ENCODE measurements around the gene LSM5.

DNA sequence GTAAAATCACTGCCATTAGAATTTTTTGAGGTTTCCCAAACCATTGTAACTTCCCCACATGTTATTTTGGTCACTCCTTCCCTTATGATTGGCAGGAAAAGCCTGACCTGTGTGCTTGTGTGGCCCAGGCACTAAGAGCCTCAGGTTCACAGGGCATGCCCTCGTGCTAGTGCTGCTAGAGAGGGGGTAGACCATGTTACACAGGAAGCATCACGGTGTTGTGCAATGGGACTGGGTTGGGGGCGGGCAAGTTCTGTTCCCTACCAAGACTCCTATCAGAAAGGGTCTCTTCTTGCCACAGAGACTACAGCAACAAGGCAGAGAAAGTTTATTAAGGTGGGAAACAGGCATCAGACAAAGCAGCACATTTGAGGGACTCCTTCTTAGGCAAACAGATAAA is 32.2 kb downstream of the LSM5 start:
- TF ChIP-seq CTCF (IDR thresholded peaks at IDR 0.05) (no peak), POLR2AphosphoS5 (IDR thresholded peaks at IDR 0.05) (no peak), EP300 (IDR thresholded peaks at IDR 0.05; ENCODE audit: low read depth) (no peak), POLR2A (IDR thresholded peaks at IDR 0.05) (no peak)
